Measurements from ENCODE around the gene LMO1.

The LMO1 gene

DNA sequence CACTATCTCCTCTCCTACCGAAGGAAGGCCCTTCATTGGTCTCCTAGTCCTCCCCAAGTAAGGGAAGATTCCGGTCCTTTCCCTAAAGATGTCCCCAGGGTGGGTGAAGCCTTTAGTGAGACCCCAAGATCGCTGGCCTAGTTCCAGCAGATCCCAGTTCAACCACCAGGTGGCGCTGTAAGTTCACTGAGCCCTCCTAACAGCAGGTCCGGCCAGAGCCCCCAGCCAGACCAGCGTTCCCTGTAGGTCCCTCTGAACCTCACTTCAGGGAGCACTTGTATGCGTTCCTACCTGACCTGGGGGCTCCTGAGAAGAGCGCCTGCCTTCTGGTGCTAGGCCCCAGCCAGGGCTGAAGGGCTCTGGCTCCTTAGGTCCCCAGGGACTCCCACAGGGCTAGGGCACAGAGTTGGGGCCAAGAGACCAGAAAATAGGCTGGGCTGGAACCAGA is 38.1 kb downstream of the LMO1 start:
- DNase-seq = peak; percentile 68

DNA sequence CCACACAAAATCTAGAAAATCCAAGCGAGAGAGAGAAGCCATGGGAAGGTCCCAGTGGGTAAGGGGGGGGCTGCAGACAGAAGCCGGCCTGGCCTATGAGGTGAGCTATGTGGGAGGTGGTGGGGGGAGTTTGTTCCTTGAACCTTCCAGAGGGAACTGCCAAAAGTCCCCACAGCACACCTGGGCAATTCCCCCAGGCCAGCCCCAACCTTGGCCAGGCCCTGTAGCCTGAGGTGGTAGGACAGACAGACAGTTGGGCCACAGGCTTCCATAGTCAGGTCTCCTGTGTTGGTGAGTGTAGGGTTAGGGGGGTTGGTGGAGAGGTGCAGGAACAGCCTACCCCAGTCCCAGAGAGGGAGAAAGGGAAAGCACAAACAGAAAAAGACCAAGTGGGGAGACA is 39.0 kb downstream of the LMO1 start:
- DNase-seq = no peak

DNA sequence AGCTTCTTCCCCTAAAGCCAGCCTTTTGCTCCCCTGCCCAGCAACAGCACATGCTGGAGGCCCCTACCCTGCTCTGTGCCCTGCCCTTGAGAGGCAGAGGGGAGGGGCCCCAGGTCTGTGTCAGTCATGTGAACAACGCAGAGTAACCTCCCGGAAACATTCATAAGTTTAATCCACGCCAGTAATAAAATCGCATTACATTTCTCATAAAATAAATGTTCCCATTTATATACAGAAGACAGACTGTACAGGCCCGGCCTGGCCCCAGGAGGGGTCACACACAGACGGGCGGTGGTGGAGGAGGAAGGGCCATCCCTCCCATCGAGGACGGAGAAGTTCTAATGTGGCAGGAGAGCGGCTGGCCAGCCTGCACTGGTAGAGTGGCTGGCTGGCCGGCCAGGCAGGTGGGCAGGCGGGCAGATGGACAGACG is 39.5 kb downstream of the LMO1 start:
- no peak for DNase-seq

DNA sequence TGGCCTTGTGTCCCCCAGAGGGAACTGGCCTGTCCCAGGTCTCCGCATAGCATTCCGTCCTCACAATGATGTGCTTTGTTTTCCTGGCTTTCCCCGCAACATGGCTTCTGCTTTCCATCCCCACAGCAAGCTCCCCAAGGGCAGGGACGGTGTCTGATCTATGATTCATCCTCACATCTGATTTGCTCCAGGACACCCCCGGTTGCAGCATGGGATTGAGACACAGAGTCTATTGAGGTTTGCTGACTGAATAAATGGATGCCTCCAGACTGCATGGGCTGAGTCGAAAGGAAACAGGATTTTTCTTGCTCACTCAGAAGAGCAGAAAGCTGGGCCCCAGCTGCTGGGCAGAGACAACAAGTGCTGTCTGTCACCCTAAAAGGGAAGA is 40.2 kb downstream of the LMO1 start:
- DNase-seq = no peak

DNA sequence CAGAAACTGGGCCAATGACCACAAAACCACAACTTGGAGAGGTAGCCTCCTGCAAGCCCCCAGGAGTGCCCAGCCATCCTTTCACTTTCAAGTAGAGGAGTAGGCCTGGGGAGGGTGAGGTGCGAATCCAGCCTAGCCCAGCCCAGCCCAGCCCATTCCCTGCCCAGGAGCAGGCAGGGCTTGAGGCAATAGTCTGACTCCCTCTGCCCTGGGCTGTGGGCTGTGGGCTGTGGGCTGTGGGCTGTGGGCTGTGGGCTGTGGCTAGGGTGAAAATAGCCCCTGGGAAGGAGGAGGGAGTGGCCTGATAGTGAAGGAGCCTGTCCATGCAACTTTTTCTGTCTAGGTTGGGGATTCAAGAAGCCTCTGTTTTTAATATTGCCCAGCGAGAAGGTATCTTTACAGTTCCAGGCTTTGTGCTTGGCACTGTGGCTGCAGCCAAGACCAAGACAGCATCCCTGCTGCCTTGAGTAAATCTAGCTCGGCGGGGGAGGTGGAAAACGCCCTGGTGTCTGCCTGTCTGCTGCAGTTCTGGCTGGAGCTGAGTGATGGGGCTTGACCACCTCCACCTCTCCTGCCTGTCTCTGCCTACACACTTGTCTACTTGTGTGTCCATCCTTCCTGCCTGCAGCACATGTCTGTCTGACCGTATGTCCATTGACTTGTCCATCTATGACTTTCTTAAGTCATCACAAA is 40.7 kb downstream of the LMO1 start:
- no peak for DNase-seq

DNA sequence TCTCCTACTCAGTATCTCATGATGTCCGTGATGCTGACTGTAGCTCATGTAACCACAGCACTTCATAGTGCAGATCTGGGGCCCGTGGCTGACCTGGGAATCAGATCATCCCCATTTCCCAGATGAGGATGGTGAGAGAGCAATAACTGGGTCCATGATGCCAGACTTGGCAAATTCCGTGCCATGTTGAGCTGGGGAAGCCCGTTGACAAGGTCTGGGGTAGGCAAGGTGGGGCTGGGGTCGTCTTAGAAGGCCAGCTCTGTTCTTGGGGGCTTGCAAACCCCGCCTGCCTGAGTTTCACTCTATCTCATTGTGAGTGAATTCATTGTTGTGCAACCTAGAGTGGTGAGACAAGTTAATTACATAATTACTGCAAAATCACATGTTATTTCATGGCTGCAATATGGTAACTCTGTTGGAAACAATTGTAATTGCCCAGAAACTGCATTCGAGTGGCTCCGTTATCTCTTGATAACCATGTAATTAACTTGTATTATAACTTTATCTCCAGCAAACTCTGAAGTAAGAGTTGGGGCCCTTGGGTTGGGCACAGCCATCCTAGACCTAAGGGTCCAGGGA is 41.7 kb downstream of the LMO1 start:
- no peak for DNase-seq

DNA sequence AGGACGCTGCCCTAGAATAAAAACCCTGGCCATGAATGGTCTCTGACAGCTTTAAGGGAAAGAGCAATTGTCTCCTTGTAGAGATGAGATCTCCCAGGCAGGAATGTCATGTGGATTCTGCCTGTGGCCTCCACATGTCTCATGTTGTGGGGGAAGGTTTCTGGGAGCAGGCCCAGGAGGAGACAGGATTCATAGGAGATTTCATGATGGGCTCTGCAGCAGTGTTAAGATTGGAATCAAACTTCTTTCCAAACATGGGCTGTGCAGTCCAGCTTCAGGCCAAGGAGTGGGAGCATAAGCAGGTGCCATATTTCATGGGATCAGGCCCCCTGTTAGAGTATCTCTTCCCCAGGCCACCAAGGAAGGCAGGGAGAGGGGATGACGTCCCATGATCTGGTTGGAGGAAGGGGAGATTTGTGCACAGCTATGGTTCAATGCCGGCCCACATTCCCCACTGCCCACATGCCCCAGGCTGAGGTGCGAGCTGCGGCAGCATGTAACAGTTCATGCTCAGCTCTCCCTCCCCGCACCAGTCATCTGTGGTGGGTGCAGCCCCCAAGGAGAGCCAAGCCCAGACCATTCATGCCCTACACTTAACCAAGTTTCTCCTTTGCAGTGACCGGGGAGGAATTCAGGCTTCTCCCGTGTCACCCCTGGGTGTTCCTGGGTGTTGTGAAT is 42.5 kb downstream of the LMO1 start:
- no peak for DNase-seq

DNA sequence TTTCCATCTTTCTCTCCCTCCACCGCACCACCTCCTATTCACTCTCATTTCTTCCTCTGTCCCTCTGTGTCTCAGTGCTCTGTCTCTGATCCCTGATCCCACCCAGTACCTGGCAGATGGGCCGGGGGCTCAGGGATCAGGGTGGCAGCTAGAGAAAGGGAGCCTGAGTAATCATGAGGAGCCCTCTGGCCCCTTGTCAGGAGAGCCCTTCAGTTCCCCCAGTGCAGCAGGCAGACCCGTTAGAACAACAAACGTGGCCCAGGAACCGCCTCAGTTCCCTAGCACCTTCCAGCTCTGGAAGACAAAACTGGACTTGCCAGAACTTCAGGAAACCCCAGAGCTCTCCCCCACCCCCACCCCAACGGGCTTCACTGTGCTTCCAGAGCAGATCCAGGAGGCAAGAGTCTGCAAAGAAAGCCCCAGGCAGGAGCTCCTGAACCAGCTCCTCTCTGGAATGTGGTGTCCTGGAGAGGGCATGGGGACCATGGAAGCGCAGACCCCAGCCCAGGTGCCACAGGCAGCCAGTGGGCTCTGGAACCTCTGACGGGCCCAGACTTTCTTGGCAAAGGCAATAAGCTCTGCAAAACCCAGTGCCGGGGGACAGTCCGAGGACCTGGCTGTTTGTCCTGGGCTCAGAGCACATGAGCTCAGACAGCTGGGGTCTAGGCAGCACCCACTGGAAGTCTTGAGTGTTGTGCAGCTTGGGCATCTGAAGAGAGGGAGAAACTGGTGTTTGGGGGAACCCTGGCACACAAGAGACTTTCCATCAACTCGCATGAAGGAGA is 43.2 kb downstream of the LMO1 start:
- DNase-seq = no peak

DNA sequence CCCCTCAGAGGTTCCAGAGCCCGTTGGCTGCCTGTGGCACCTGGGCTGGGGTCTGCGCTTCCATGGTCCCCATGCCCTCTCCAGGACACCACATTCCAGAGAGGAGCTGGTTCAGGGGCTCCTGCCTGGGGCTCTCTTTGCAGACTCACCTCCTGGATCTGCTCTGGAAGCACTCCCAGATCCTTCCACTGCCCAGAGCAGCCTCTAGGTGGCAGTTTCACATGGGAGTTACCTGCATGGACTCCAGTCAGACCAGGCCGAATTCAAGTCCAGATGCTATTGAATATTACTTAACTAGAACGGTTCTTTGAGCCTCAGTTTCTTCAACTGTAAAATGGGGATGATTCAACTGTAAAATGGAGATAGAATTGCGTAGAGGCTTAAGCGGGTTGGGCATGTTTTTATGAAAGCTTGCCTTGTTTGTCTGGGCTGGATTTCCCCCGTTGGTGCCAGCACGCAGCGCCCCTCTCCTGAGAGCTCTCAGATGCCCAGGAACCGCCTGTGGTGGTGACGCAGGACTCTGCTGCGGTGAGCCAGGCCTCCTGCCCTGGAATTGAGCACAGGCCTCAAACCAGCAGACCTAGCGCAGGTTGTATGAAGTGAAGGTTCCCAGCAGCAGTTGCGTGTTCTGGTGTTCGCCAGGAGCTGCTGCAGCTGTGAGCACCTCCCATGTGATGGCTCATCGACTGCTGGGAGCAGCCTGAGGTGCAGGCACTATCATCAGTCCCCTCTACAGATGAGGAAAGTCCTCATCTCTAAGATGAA is 44.2 kb downstream of the LMO1 start:
- DNase-seq = peak; percentile 57

DNA sequence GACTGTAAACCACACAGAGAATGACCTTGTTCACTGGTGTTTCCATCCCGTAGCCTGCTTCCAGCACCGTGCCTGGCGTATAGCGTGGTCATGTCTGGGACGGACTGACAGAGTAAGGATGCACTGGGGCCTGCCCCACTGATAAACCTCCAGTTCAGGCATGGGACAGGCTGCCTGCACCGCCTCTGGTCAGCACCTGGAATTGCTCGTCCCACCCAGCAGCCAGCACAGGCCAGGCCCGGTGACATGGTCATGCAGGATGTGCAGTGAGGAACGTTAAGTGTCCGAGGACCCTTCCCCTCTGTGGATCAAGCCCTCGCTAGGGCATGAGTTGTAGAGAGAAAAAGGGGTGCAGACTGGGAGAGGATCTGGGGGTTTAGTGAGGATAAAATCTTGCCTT is 44.8 kb downstream of the LMO1 start:
- no peak for DNase-seq

DNA sequence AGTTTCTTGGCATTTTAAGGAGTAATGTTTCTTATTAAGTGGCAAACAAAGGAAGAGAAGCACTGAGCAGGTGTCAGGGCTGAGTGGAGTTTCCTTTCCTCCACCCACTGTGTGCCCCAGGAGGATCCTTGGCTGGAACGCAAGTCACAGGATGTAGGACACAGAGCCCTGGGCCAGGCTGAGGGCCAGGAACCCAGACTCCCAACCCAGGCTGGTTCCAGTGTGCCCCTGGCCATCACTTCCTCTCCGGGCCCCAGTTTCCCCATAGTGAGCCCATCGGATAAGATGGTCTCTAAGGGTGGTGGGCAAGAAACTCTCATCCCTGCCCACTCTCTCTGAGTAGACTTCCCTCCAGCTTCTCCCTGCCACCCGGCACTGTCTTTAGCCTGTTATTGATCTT is 45.3 kb downstream of the LMO1 start:
- DNase-seq = no peak

DNA sequence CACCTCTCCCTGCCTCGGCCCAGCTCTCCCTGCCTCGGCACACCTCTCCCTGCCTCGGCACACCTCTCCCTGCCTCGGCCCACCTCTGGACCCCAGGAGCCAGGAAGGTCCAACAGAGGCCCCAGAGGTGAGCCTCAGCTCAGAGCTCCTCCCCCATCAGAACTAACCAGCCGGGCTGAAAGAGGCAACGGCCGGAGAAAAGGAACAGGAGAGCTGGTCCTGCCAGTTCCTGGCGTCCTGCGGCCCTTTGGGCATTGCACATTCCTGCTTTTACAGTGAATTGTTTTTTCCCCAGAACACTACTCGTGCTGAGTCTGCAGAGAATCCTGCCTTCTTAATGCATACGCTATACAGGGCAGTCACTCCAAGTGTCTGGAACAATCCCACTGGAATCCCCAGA is 45.8 kb downstream of the LMO1 start:
- no peak for DNase-seq

DNA sequence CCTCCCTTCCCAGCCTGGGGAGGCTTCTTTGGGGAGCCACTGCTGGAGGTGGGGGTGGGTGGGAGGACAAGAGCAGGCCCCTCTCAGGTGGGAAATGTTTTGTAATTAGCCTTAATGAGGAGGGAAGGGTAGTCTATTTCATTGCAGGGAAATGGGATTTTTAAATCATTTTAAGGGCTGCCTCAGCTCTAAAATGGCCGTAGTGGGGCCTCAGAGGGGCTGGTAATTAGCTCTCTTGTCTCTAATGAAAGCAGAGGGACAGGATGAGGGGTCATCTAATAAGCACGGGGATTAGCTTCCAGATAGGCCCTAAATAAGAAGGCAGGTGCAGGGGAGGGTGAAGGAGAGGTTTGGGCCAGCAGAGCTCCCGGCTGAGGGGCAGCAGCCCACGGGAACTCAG is 46.5 kb downstream of the LMO1 start:
- DNase-seq = no peak

DNA sequence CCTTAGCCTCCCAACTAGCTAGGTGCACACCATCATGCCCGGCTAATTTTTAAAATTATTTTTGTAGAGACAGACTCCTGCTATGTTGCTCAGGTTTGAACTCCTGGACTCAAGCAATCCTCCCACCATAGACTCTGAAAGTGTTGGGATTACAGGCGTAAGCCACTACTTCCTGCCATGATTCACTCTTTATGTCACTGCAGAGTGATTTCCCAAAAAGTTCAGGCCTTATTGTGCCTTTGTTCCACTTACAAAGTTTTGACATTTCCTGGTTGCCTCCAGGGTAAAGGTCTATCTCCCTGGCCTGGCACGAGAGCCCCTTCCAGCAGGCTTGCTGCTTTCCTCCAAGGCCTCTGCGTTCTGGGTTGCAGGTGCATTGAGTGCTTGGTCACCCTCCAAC is 50.3 kb downstream of the LMO1 start:
- DNase-seq = no peak

DNA sequence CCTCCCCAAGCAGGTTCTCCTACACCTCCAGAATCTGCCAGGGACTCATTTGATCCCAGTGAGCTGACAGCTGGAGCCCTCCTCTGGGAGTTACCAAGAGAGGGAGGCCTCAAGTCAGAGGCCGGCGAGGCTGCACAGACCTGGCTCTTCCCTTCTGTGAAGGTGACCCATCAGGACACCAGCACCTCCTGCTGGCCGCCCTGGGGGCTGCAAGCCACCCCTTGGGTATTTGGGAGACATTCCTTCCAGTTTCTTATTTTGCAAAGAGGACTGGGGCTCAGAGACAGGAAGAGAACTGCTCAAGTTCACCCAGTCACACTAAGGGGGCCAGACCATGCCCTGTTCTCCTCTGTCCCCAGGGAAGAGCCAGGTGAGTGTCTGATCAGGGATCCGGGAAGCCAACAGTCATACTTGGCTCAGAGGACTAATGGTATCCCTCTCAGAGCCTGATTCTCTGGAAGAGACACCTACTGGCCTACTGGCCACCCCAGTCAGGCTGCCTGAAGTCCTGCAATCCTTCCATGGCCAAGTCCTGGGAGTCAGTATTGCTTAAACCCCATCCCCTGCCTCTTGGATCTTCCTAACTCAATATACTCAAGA is 54.4 kb downstream of the LMO1 start:
- DNase-seq = peak; percentile 82

DNA sequence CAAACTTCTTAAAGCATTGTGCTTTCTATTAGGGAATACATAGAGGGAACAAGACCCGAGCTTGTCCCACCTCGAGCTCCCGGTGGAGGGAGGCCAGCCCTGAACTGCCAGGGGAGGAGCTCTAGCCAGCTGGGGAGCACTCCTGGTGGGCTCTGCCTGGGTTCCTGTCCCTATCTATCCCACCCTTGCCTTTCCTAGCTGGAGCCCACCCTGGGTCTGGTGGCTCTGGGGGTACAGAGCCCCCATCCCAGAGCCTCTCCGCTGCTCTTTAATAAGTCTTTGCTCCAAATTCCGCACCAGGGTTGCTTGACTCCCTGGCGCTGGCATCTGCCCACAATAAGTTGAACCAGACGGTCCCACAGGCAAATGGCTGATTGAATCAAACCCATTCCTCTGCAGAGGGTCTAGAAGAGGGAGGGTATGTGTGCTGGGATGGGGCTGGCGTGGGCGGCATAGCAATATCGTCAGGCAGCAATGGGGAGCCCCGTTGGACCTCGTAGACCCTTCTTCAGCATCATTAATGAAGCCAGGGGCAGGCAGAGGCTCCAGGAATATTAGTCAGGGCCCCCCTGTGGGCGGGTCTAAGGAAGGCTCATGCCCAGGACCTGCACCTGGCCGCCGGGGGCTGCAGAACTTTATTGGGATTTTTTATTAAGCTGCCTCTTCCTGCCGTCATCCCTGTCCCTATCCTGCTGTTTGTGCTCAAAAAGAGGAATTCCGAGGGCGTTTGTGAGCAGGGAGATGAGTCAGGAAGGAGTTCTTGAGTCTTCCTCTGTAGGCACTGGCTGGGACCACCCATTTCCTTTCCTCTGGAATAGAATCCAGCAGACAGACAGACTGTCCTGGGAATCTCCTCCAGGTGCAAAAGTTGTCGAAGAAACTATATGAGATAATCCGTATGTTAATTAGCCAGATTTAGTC is 56.3 kb downstream of the LMO1 start:
- no peak for DNase-seq

DNA sequence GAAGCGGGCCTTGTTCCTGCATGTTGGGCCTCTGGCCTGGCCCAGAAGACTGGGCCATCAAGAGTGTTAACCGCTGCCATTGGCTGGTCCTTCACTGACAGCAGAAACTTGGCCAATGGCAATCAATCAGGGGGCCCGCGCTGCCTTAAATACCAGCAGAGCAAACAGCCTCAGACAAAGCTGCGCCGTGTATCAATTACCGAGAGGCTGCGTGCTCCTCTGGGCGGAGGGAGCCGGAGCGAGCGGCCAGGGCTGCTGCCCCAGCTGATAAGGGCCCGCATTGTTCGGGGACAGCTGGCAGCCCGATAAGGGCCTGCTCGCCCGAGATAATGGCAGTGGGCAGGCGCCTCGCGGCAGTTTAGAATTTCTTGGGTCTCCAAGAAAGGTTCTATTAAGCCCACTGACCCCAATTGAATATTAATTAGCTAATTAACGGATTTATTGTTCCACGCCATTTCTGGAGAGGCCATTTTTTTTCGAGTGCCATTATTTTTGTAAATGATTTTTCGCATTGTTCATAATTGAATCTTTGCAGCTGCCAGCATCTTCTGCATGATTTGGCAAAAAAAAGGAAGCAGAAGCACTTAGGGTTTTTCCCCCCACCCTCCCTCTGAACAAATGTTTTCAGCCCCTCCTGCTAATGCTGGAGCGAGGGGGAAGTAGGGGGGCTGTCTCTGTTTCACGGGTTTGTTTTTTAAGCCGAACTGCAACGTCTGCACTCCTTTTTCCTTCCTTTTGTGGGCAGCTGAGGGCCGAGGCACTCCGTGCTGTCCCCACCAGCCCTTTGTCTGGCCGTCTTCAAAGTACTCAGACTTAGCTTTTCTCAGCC is 57.2 kb downstream of the LMO1 start:
- DNase-seq = peak; percentile 99

DNA sequence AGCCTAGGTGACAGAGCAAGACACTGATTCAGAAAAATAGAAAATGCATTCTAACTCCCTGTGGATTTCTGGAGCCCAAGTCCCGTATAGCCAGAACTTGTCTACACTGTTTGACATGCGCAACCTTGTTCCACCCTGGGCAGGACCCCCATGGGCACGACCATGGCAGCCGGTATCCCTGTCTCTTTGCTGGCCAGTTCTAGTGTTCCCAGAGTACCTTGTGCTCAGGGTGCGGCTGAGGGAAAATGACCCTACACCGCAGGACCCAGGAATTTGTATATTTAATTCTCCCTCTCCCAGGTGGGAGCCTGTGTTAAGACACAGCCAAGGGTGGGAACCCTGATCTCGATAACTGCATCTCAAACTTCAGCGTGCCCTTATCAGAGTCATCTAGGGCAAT is 58.1 kb downstream of the LMO1 start:
- DNase-seq = no peak

DNA sequence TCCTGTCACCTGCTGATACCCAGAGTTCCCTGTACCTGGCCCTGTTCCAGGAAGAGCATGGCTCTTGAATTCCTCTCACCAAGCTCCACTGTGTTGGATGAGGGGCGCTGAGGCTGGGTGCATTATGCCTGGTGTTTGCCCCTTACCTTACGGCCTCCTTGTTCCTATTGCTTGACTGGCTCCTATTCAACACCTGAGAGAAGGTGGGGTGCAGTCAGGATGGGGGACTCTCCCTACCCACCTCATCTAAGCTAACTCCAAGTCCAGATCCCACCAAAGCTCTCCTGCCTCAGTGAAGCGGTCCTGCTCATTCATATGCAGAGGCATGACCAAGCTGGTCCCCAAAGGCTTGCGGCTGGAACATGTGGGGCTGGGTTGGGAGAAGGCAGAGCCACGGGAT is 59.1 kb downstream of the LMO1 start:
- DNase-seq = no peak

DNA sequence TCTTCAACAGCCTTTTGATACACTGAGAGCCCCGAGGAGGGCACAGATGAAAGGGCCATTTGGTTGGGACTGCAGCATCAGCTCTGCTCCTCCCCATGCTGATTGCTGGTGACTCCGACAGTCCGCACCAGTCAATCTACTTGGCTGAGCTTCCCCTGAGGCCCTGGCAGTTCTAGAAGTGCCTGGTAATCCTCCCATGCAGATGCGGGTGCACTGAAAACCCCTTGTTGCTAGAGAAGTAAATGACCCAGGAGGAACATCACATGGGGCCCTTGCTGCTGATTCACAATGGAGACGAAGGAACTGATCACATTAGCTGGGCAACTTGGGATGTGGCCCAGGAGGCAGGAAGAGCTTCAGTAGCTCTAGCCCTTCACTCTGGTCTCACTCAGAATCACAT is 59.7 kb downstream of the LMO1 start:
- DNase-seq = peak; percentile 14

DNA sequence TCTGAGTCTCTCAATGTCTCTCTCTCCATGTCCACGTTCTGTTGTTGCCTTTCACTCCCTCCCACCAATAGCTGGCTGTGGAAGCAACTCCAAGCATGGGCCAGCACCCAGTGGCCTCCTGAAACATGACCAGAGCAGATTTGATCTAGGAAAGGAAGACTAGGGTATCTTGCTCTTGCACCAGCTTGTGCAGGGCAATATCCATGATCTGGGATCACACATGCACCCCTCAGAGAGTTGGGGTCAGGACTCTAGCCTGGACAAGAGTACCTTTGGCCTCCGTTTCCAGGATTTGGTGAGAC is 60.3 kb downstream of the LMO1 start:
- no peak for DNase-seq
